Mesodermal cell (in vitro differentiated cells): ENCODE results near the gene NEDD4L.

Experiments used
- H3K27ac ChIP-seq: 2 replicates; pipeline ENCODE4 v1.7.0; 2013; ENCODE audit warnings: mild to moderate bottlenecking, low read depth, low read length, moderate library complexity; ENCODE audit not compliant: severe bottlenecking
- H3K36me3 ChIP-seq: 2 replicates; pipeline ENCODE4 v1.7.1; 2013; ENCODE audit warnings: mild to moderate bottlenecking, low read length, moderate library complexity; ENCODE audit not compliant: control insufficient read depth, insufficient read depth
- H3K4me1 ChIP-seq: one replicate; pipeline ENCODE4 v1.7.1; 2013; ENCODE audit warnings: mild to moderate bottlenecking, low read length; ENCODE audit not compliant: insufficient read depth, control insufficient read depth, poor library complexity, severe bottlenecking
- H3K4me3 ChIP-seq: 2 replicates; pipeline ENCODE4 v1.7.0; 2013; ENCODE audit warnings: low read length, control low read depth, mild to moderate bottlenecking; ENCODE audit not compliant: insufficient read depth, poor library complexity, severe bottlenecking; ENCODE audit errors: extremely low read depth
- H3K9me3 ChIP-seq: 2 replicates; pipeline ENCODE4 v1.7.1; 2013; ENCODE audit warnings: mild to moderate bottlenecking, low read length, moderate library complexity; ENCODE audit not compliant: control insufficient read depth
- WGBS, 2 experiments: methylation state at CpG; one replicate each; pipeline ENCODE4 v1.1.5; 2013; ENCODE audit warnings: missing lambda C conversion rate in 2 of 2; ENCODE audit not compliant: insufficient coverage in 2 of 2; 5-methylcytosine and 5-hydroxymethylcytosine counted together

NEDD4L gene

DNA sequence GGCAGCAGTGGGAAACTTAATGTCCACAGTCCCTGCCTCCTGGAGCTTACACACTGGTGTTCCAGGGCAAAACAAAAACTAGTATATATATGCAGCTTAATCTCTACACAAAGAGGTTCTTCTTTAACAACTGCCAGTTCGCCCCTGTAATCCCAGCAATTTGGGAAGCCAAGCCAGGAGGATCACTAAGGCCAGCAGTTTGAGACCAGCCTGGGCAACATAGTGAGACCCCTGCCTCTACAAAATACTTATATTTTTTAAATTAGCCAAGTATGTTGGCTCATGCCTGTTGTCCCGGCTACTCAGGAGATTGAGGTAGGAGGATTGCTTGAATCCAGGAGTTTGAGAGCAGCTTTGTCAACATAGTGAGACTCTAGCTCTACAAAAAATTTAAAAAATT is 17.2 kb upstream of the NEDD4L start:
- Histone ChIP-seq H3K27ac (no peak overlapping the region), H3K4me3 (no peak overlapping the region), H3K9me3 (no peaks in the 10 kb centered on the region), H3K36me3 (no peaks in the 10 kb centered on the region), H3K4me1 (peaks cover 11% of the 10 kb centered on the region)
- 57 to 100% methylated on average over 1 of the region's 2 CpGs for WGBS, 2 experiments

DNA sequence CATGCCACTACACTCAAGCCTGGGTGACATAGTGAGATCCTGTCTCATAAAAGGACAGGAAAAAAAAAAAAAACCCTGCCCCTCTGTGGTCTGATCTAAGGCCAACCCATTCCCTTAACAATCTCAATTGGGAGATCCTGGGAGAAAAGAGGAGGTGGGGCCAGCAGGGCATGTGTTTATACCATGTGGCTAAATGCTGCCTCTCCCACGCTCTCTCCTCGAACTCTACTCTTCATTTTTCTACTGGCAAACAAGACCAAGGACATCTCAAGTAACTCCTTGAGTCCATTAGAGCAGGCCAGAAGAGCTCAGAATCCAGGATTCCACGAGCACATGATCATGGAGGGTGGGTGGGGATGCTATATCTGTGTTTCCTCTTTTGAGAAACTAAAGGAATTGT is 16.7 kb upstream of the NEDD4L start:
- H3K9me3 ChIP-seq: no peaks in the 10 kb centered on the region
- H3K4me3 ChIP-seq: no peak overlapping the region
- WGBS, 2 experiments: 88 to 100% methylated on average over 1 of the region's 3 CpGs
- H3K4me1 ChIP-seq: peaks cover 11% of the 10 kb centered on the region
- no peaks in the 10 kb centered on the region for H3K36me3 ChIP-seq
- no peak overlapping the region for H3K27ac ChIP-seq

DNA sequence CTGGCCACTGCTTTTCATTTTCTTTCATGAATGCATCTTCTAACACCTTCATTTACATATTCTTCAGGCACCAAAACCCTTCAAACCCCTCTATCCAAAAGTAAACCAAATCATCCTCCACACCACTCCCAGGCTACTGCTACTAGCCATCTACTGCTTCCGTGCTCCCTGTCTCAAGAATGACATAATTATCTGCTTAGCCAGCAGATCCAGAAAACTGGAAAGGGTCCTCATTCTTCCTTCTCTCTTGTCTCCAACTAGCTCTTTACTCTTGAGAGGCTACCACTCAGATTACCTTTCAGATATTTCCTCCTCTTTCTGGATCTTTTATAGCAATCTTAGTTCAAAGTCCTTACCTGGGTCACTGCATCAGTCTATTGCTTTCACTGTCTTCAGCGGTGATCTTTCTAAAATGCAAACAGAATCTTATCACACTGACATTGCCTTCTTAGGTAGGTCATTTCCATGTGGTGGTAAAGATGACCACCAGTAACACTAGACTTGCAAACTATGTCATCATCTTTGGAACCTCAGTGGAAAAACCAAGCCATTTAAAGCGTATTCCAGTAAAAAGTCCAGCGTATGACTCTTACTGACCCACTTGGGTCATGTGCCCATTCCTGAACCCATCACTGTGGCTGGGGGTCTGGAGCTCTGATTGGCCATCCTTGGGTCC is 15.8 kb upstream of the NEDD4L start:
- 91 to 100% methylated on average over 4 of the region's 4 CpGs for WGBS, 2 experiments
- Histone ChIP-seq H3K4me3 (no peak overlapping the region), H3K36me3 (no peaks in the 10 kb centered on the region), H3K9me3 (no peaks in the 10 kb centered on the region), H3K4me1 (peaks cover 11% of the 10 kb centered on the region), H3K27ac (no peak overlapping the region)

DNA sequence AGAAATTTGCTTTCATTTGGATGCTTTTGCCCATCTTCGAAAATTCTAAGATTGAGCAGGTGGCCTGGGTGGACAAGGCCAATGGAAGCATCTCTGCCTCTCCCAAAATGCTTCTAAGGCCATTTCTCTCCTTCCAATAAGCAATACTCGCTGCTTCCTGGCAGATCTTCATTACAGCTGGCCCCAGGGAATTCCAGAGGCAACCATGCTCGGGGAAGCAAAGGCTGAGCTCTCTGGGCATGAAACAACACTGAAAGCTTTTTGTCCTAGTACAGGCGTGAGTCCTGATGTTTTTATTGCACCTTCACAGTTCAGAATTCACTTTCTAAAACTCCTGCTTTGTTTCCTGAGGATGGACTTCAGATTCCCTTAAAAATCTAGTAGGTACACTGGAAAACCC is 11.8 kb upstream of the NEDD4L start:
- no peak overlapping the region for H3K27ac ChIP-seq
- H3K4me3 ChIP-seq: no peak overlapping the region
- H3K4me1 ChIP-seq: no peaks in the 10 kb centered on the region
- WGBS, 2 experiments: 84 to 85% methylated on average over 4 of the region's 4 CpGs
- H3K9me3 ChIP-seq: no peaks in the 10 kb centered on the region
- H3K36me3 ChIP-seq: no peaks in the 10 kb centered on the region

DNA sequence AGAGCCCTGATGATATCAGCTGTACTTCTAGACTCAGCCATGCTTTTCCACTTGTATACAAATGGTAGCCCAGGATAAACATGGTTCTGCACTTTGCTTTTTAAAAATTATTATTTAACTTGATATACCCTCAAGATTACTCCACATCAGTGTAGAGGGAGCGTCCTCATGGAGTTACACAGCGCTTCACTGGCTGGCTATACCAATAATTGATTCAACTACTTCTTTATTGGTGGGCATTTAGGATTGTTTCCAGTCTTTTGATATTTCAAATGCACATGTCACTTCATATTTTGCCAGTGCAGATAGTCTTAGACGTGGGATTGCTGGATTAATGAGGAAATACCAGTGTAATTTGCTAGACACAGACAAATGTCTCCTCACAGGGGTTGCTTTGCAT is 10.8 kb upstream of the NEDD4L start:
- no peak overlapping the region for H3K4me3 ChIP-seq
- H3K27ac ChIP-seq: no peak overlapping the region
- no peaks in the 10 kb centered on the region for H3K9me3 ChIP-seq
- WGBS, 2 experiments: no CpG with 5 or more reads among the region's 3 CpGs
- no peaks in the 10 kb centered on the region for H3K36me3 ChIP-seq
- no peaks in the 10 kb centered on the region for H3K4me1 ChIP-seq

DNA sequence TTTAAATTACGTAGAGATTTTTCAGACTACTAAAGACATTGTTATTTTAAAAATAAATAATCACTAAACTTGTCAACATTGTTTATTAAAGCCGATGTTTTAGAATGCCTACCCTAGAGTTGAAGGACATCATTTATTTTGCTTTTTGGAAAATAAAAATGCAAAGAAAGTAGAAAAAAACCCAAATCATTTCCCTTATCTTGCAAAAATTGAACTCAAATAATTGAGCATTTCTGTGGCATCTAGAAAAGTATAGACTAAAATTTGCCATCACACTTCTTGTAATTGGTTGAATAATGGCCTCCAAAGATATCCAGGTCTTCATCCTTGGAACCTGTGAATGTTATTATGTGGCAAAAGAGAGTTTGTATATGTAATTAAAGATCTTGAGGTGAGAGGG is 9.7 kb upstream of the NEDD4L start:
- Histone ChIP-seq H3K27ac (no peak overlapping the region), H3K4me1 (no peaks in the 10 kb centered on the region), H3K9me3 (no peaks in the 10 kb centered on the region), H3K4me3 (no peak overlapping the region), H3K36me3 (no peaks in the 10 kb centered on the region)
- WGBS, 2 experiments: no CpG with 5 or more reads among the region's 2 CpGs

DNA sequence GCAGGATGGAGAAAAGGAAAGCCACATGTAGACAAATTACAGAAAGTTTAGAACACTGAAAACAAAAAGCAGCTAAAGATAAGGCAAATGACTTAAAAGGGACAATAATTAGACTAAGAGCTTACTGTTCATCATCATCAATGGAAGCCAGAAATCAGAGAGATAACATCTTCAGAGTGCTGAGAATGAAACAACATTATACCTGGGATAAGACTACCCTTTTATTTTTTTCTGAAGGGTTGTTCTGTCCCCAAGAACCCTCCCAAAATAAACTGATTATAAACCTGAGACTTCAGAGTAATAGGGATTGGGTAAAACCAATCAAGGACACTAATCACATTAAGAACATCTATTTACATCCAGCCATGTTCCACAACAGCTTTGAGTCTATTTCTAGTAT is 6.9 kb upstream of the NEDD4L start:
- Histone ChIP-seq H3K4me3 (no peak overlapping the region), H3K27ac (no peak overlapping the region), H3K4me1 (no peaks in the 10 kb centered on the region), H3K36me3 (no peaks in the 10 kb centered on the region), H3K9me3 (no peaks in the 10 kb centered on the region)

DNA sequence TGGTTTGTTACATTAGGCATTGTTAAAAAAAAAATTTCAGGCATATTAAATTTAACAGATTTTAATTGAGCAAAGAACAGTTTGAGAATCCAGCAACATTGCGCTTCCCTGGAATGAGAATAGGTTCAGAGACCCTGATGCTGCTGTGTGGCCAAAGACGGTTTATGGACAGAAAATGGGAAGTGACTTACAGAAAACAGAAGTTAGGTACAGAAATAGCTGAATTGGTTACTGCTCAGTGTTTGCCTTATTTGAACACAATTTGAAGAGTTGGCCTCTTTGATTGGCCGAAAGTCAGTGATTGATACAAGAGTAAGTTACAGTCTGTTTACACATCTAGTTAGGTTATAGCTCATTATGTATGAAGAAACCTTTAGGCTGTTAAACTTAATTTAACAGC is 6.0 kb upstream of the NEDD4L start:
- Histone ChIP-seq H3K4me3 (no peak overlapping the region), H3K4me1 (no peaks in the 10 kb centered on the region), H3K27ac (no peak overlapping the region), H3K36me3 (no peaks in the 10 kb centered on the region), H3K9me3 (no peaks in the 10 kb centered on the region)
- 90 to 91% methylated on average over 3 of the region's 3 CpGs for WGBS, 2 experiments

DNA sequence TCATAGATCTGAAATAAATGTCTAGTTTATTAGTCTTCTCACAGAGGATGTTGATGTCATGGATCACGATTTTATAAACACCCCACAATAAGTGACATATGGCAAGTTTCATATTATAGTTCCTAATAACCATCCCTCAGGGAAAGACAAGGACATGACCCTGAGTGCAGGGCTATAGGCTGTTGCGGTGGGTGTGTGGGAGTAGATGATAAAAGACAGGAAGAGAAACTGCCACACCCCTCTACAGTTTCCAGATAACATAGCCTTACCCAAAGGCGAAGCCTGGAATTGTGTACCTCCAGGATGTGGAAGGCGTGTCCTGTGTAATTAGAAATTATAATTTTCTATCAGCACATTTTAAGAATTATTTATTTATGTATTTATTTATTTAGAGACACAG is 2.4 kb upstream of the NEDD4L start:
- H3K4me3 ChIP-seq: no peak overlapping the region
- no peak overlapping the region for H3K27ac ChIP-seq
- H3K36me3 ChIP-seq: no peaks in the 10 kb centered on the region
- peaks cover 9% of the 10 kb centered on the region for H3K4me1 ChIP-seq
- H3K9me3 ChIP-seq: no peaks in the 10 kb centered on the region
- no CpG with 5 or more reads among the region's 4 CpGs for WGBS, 2 experiments

DNA sequence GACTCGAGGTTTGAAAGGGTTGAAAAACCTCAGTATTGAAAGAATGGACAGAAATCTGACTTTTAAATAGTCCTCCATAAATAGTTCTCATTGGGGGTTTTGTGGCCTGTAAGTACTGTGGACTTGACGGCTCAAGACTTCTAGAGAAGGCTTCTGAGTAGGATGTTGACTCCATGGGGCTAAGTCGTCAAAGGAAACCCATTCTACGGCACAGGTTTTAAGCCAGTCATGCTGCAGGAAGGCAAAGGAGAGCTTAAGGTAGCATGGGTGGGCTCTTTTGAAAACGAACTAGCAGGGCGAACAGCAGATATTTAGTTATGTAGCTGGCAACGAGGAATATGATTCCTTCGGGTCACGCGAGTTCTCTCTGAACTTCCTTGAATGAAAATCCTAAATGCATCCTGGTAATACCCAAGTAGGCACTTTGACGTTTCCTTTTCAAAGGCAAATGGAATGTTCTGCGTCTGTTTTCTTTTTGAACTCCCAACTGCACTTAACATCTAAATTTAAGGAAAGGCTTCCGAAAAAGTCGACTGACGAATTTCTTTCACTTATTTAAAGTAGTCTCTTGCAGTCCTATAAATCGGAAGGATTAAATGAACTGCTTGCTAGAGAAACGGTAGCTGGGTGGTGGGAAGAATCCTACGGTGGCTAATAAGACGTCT is 1.1 kb upstream of the NEDD4L start:
- H3K4me1 ChIP-seq: peaks cover 14% of the 10 kb centered on the region
- H3K9me3 ChIP-seq: no peaks in the 10 kb centered on the region
- peak overlapping the region; percentile 76 for H3K4me3 ChIP-seq
- H3K36me3 ChIP-seq: no peaks in the 10 kb centered on the region
- 12 to 14% methylated on average over 13 to 14 of the region's 19 CpGs for WGBS, 2 experiments
- peak overlapping the region; percentile 80 for H3K27ac ChIP-seq
